ENCODE results near the gene MSMB. TPM values are rescaled to one million over a fixed set of nuclear protein-coding genes. Genes with fewer than 3 reads are reported as not detected.
A peak's percentile ranks its signal among the peaks of the same experiment; 100 is the strongest.

The MSMB gene
- total and polyA plus RNA-seq, 9 of the 15 experiments (the other 6 are each of a cell fraction or from before 2014, with no cell fraction given): 0.21 to 0.60 TPM; not detected in 7

DNA sequence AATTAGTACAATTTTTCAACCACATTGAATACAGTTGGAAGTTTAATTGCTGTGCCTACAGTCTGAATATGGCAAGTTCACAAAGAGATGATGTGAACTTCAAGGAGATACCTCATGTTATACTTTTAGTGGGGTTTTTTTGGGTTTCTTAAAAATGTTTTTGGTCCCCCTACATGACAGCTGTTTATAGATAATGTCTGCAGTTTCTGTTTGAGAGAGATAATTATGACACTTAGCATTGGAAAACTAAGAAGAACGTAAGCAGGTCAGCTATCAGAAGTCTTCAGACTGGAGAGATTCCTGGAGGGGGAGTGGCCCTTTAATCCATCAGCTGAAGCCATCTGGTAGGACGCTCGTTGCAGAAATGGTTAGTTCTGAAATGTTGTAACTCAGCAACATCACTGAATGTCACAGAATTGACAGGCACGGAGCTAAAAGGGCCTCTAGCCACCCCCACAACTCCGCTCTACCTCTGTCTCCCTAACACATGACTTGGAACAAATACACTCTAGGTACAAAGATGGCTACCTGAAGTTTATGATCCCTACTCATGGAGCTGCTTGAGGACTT lies 44.8 kb downstream of the MSMB start (continued):
- TF ChIP-seq, protein P1, sequence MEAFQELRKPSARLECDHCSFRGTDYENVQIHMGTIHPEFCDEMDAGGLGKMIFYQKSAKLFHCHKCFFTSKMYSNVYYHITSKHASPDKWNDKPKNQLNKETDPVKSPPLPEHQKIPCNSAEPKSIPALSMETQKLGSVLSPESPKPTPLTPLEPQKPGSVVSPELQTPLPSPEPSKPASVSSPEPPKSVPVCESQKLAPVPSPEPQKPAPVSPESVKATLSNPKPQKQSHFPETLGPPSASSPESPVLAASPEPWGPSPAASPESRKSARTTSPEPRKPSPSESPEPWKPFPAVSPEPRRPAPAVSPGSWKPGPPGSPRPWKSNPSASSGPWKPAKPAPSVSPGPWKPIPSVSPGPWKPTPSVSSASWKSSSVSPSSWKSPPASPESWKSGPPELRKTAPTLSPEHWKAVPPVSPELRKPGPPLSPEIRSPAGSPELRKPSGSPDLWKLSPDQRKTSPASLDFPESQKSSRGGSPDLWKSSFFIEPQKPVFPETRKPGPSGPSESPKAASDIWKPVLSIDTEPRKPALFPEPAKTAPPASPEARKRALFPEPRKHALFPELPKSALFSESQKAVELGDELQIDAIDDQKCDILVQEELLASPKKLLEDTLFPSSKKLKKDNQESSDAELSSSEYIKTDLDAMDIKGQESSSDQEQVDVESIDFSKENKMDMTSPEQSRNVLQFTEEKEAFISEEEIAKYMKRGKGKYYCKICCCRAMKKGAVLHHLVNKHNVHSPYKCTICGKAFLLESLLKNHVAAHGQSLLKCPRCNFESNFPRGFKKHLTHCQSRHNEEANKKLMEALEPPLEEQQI (IDR thresholded peaks at IDR 0.05): peak; percentile 99
- TF ChIP-seq ZNF696 (CRISPR knock-in tag; conservative IDR thresholded peaks at IDR 0.05) (peak; percentile 38; the same call in 1 of the 2 replicates), POLR2G (IDR thresholded peaks at IDR 0.05; ENCODE audit: low read depth, low read length) (no peak), ZNF584 (CRISPR knock-in tag; IDR thresholded peaks at IDR 0.05; ENCODE audit: low read depth) (peak; percentile 98), TBL1XR1 (IDR thresholded peaks at IDR 0.05; ENCODE audit: low read length in 2 of 2) (peak; percentile 93 to 97), ZFX (CRISPR knock-in tag; IDR thresholded peaks at IDR 0.05) (no peak), L3MBTL2 (IDR thresholded peaks at IDR 0.05) (peak; percentile 73), PTRF (tag; IDR thresholded peaks at IDR 0.05) (no peak), PYGO2 (tag; IDR thresholded peaks at IDR 0.05) (peak; percentile 89), TAF15 (IDR thresholded peaks at IDR 0.05; ENCODE audit: low read depth, low read length) (no peak), ZBED1 (IDR thresholded peaks at IDR 0.05) (peak; percentile 76; the same call in 1 of the 2 replicates), NR2C1 (IDR thresholded peaks at IDR 0.05) (peak; percentile 45; the same call in 1 of the 2 replicates), NR2C1 (tag; IDR thresholded peaks at IDR 0.05) (peak; percentile 82)
- TF ChIP-seq, protein P2, sequence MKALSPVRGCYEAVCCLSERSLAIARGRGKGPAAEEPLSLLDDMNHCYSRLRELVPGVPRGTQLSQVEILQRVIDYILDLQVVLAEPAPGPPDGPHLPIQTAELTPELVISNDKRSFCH (CRISPR knock-in tag; IDR thresholded peaks at IDR 0.05): no peak
- TF ChIP-seq, protein P2 (tag; IDR thresholded peaks at IDR 0.05): peak; percentile 89
- TF ChIP-seq, protein P3, sequence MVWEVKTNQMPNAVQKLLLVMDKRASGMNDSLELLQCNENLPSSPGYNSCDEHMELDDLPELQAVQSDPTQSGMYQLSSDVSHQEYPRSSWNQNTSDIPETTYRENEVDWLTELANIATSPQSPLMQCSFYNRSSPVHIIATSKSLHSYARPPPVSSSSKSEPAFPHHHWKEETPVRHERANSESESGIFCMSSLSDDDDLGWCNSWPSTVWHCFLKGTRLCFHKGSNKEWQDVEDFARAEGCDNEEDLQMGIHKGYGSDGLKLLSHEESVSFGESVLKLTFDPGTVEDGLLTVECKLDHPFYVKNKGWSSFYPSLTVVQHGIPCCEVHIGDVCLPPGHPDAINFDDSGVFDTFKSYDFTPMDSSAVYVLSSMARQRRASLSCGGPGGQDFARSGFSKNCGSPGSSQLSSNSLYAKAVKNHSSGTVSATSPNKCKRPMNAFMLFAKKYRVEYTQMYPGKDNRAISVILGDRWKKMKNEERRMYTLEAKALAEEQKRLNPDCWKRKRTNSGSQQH (CRISPR knock-in tag; IDR thresholded peaks at IDR 0.05): peak; percentile 88
- TF ChIP-seq, protein P4, sequence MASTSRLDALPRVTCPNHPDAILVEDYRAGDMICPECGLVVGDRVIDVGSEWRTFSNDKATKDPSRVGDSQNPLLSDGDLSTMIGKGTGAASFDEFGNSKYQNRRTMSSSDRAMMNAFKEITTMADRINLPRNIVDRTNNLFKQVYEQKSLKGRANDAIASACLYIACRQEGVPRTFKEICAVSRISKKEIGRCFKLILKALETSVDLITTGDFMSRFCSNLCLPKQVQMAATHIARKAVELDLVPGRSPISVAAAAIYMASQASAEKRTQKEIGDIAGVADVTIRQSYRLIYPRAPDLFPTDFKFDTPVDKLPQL (IDR thresholded peaks at IDR 0.05; ENCODE audit: extremely low read depth, insufficient read length): no peak
- TF ChIP-seq, protein P5, sequence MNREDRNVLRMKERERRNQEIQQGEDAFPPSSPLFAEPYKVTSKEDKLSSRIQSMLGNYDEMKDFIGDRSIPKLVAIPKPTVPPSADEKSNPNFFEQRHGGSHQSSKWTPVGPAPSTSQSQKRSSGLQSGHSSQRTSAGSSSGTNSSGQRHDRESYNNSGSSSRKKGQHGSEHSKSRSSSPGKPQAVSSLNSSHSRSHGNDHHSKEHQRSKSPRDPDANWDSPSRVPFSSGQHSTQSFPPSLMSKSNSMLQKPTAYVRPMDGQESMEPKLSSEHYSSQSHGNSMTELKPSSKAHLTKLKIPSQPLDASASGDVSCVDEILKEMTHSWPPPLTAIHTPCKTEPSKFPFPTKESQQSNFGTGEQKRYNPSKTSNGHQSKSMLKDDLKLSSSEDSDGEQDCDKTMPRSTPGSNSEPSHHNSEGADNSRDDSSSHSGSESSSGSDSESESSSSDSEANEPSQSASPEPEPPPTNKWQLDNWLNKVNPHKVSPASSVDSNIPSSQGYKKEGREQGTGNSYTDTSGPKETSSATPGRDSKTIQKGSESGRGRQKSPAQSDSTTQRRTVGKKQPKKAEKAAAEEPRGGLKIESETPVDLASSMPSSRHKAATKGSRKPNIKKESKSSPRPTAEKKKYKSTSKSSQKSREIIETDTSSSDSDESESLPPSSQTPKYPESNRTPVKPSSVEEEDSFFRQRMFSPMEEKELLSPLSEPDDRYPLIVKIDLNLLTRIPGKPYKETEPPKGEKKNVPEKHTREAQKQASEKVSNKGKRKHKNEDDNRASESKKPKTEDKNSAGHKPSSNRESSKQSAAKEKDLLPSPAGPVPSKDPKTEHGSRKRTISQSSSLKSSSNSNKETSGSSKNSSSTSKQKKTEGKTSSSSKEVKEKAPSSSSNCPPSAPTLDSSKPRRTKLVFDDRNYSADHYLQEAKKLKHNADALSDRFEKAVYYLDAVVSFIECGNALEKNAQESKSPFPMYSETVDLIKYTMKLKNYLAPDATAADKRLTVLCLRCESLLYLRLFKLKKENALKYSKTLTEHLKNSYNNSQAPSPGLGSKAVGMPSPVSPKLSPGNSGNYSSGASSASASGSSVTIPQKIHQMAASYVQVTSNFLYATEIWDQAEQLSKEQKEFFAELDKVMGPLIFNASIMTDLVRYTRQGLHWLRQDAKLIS (CRISPR knock-in tag; IDR thresholded peaks at IDR 0.05): no peak
- TF ChIP-seq, protein P6, sequence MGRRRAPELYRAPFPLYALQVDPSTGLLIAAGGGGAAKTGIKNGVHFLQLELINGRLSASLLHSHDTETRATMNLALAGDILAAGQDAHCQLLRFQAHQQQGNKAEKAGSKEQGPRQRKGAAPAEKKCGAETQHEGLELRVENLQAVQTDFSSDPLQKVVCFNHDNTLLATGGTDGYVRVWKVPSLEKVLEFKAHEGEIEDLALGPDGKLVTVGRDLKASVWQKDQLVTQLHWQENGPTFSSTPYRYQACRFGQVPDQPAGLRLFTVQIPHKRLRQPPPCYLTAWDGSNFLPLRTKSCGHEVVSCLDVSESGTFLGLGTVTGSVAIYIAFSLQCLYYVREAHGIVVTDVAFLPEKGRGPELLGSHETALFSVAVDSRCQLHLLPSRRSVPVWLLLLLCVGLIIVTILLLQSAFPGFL (CRISPR knock-in tag; IDR thresholded peaks at IDR 0.05): no peak
